Hematopoietic multipotent progenitor cell treated with erythropoietin and hydrocortisone succinate and interleukin-3 and kit ligand, for 17 days (in vitro differentiated cells): ENCODE results near the gene ZNF286A.
"Not testable (repeated sequence)": the region's sequence is repeated elsewhere in the genome, so short reads cannot be mapped to it uniquely, and the experiment has no call there.

ENCODE experiments used
- DNase-seq: peaks from one replicate; pipeline ENCODE4 v3.0.0-alpha.2; 2015; ENCODE audit warnings: low spot score

Gene ZNF286A

DNA sequence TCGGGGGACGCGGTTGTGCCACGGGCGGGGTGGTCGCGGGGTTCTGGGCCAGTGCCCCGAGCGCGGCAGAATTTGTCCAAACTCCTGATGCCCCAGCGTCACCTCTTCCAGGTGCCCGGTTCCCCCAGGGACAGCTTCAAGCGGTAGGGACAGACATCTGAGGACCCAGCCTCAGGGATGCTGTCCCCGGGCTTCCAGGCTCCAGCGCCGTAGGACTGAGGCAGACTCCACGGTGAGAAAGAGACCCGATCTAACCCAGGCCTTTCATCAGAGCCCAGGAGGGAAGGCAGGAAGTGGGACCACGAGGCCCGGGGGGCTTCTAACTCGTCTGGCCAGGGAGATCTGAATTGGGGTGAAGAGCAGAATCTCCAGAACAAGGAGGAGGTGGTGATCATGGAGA is 385 bp downstream of the ZNF286A start:
- not testable (repeated sequence) for DNase-seq

- DNase-seq, result not testable (repeated sequence)
Observed at GRCh38 chr17:15704239-15704638, 4.7 kb downstream of the ZNF286A start.

GRCh38 chr17:15704813-15705212 is 5.3 kb downstream of the ZNF286A start:
- DNase-seq, result not testable (repeated sequence)

DNA sequence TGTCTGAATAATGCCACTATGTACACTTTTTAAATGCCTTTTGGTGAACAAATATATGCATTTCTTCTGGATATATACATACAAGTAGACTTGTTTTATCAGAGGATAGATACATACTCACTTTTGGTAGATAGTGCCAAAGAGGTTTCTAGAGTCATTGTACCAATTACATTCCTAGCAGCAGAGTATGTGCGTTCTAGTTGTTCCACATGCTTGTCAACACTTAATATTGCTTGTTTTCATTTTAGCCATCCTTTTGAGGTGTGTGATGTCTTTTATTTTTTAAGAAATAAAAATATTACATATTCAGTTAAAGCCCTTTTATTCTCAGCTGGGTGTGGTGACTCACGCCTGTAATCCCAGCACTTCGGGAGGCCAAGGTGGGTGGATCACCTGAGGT is 9.3 kb downstream of the ZNF286A start:
- not testable (repeated sequence) for DNase-seq

DNA sequence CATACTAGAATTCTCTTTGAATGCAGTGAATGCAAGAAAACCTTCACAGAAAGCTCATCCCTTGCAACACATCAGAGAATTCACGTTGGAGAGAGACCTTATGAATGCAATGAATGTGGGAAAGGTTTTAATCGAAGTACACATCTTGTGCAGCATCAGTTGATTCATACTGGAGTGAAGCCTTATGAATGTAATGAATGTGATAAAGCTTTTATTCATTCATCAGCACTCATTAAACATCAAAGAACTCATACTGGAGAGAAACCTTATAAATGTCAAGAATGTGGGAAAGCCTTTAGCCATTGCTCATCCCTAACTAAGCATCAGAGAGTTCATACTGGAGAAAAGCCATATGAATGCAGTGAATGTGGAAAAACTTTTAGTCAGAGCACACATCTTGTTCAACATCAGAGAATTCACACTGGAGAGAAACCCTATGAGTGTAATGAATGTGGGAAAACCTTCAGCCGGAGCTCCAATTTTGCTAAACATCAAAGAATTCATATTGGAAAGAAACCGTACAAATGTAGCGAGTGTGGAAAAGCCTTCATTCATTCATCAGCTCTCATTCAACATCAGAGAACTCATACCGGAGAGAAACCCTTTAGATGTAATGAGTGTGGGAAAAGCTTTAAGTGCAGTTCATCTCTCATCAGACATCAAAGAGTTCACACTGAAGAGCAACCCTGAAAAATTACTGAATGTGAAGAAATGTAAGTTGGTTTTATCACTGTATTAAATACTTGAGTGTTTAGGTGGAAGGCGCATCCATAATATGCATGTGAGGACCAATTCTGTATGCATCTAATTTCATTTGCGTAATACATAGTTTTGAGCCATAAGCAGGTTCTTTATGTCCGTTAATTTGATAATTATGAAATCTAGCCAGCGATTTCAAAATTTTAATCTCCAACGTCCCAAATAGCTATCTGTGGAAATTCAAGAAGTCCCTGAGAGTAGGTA is 17.3 kb downstream of the ZNF286A start:
- DNase-seq, result not testable (repeated sequence)

DNA sequence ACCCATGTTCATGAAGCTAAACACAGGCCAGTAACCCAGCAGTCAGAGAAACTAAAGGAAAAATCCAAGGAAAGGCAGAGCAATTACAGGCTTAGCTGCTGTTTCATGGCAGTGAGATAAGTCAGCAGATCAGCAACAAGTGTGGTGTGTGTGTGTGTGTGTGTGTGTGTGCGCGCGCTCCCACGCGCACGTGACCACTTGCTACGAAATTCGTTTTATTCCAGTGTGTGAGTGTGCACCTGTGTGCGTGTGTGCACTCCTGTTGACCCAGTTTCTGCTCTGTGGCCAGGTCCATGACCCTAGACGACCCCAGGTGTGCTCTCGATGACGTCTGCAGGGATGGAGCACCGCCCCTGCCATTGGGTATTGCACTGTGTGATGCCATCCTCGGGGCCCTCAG is 31.0 kb downstream of the ZNF286A start:
- not testable (repeated sequence) for DNase-seq

- DNase-seq, result not testable (repeated sequence)
Observed at GRCh38 chr17:15731900-15732299, 32.3 kb downstream of the ZNF286A start, which contains the start of gene TBC1D26. Gene TBC1D26, plus strand, starts transcription at chr17:15732283. Its CDS starts 3,066 bp downstream, at chr17:15735349.

GRCh38 chr17:15733174-15733789 is 33.7 kb downstream of the ZNF286A start:
- DNase-seq, result not testable (repeated sequence)

DNA sequence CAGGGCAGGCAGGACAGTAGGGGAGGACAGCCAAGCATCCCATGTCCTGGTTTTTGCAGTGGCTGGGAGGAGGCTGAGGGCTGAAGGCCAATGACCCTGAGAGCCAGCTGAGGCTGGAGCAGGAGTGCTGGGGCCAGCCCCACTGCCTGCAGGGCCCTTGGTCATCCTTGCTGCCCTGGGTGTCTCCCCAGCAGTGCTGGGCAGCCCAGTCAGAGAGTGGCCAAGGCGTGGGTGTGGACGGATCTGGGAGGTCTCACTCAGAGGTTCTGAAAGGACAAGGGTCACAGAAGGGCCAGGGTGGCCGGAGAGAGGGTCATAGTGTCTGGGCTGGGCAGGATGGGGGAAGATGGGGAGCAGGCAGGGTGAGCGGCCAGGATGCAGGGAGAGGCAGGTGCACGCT is 37.0 kb downstream of the ZNF286A start:
- DNase-seq, result not testable (repeated sequence)

GRCh38 chr17:15738066-15738465 is 38.5 kb downstream of the ZNF286A start:
- DNase-seq, result no peak

DNA sequence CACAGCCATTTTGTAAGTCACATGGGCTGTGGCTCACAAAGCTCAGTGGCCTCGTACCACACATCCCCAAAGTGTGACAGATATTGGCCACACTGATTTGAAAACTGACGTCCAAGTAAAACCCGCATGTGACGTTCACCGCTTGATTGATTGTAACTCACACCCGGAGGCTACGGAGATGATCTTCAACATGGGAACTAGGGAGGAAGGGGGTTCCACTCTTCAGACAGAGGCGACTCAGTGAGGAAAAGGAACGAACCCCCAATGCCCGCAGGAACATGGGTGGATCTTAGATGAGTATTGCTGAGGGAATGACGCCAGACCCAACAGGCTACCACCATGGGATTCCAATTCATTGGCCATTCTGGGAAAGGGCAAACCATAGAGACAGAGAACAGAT is 39.7 kb downstream of the ZNF286A start:
- not testable (repeated sequence) for DNase-seq

DNA sequence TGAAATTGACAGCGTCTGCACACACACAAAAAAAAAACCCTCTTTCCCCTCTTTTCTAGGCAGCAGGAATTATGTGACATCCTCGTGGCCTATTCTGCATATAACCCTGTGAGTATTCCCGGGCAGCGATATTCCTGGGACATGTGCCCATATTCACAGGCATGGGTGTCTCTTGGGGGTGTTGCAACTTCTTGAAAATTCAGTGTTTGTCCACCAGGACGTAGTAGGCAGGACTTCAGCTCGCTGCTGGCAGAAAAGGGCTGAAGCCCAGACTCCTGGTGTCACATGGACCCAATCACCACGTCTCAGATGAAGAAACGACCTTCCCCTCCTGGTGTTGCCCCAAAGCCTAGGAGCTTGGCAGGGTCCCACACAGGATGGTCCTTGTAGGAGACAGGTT is 40.5 kb downstream of the ZNF286A start:
- not testable (repeated sequence) for DNase-seq

GRCh38 chr17:15740570-15741120 is 41.1 kb downstream of the ZNF286A start:
- no peak for DNase-seq

DNA sequence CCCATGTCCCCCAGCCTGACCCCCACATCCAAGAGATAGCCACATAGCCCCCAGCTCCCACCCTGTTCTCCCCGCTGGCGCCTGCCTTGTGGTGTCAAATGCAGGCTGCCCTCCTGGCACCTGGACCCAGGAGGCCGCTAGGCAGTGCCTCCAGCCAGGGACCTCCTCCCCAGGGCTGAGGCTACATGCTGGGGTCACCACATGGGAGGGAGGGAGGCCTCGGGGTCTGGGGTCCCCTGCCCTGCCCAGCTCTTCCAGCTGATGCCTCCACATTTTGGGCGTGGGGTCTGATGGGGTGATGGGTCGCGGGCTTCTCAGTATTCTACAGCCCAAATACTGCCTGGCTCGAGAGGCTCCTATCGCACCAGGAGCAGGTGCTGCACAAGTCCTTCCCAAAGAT is 42.1 kb downstream of the ZNF286A start:
- no peak for DNase-seq

DNA sequence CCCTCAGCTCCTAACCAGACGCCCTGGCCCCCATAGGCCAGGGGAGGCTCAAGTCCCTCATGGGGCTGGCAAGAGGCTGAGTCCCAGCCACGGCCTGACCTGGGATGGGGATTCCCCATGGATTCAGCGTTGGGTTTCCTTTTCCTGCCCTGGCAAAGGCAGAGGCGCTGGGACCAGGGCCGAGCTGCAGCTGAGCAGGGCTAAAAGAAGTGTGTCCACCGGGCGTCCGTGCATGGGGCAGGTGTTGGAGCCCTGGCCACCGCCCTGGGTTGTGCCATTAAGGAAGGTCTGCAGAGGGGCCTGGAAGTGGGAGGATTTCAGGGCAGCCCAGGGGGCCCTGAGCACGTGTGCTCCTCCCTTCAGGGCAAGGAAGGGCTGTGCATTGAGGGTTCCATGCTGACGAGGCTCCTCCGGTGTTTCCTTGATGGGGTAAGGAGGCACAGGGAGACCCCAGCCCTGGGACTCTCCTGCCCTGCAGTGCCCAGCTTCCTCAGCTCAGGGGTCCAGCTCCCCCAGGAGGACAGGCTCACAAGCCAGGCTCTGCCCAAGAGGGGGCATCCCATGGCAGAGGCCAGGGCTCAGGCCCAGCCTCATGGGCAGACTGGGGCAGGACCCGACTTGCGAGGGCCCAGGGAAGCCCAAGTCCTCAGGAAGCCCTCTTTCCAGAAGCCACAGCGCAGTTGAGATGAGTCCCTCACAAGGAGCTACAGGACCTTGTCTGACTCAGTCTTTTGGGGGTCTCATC is 42.7 kb downstream of the ZNF286A start:
- no peak for DNase-seq

GRCh38 chr17:15742921-15743320 is 43.4 kb downstream of the ZNF286A start:
- no peak for DNase-seq

DNA sequence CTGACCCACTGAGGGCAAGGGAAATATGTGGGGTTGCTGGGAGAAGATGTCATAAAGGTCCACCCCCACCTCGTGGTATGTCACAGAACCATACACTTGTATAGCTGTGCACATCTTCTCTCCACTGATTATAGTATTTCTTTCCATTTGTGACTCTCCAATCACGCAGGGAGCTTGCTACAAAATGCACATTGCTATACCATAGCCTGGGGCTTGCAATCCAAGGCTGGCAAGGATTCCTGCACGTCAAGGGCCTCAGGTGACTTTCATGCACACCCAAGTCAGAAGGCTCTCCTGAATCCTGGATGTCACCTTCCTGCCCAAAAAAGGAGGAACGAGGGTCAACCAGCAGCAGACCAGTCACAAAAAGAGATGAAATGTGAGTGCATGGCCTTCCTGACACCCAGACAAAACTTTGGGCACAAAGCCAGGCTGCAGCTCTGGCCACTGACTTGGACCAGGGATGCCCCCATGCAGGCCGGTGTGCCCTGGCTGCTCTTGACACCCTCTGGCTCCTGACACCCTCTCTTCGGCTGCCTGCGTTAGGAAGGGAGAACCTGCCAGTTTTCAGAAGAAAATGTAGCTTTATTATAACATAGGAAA is 44.6 kb downstream of the ZNF286A start:
- DNase-seq, result no peak

DNA sequence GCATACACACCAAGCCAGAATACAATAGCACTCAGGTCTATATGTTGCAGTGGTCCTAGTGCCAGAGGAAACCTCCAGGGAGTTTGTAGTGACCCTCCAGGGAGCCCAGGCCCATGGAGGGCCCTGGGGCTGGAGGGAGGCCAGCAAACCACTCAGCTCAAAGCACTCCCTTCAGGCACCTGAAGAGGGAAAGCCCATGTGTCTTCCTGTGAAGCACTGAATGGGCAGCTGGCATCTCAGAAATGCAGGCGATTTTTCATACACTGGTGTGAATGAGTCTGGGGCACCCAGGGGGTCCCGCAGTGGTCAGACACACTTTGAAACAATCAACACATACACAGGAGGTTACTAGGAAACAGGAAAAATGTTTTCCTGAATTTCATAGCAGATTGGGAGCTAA is 45.3 kb downstream of the ZNF286A start:
- no peak for DNase-seq

GRCh38 chr17:15749403-15749802 is 49.9 kb downstream of the ZNF286A start:
- not testable (repeated sequence) for DNase-seq

DNA sequence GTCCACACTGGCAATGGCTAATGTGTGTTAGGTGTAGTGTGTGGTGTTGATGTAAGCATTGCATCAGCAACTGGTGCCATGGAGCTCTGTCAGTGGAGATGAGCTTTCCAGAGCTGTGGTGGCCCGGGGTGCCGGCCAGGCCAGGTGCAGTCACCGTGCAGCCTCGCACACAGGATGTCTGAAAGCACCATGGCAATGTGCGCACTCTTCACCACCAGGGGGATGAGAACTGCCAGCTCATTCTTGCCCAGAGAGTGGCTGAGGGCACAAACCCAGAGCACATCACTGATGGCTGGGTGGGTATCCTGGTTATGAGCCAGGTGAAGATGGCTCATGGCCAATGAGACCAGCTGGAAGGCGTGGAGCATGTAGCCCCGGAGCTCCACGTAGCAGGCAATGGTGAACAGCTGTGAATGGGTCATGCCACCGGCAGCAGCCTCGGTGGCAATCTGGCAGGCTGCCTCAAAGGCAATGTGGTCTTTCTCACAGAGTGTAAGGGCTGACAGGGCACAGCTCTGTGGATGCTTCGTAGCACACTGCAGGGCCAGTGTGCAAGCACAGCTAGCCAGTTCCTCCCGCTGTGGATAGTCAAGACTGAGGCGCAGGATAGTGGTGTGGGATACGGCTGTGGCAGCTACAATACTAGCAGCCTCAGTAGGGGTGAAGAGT is 69.4 kb downstream of the ZNF286A start:
- not testable (repeated sequence) for DNase-seq
